GM23338 (cell line): Measurements from ENCODE around the gene ENDOU. TPM values are rescaled to one million over a fixed set of nuclear protein-coding genes. Genes with fewer than 3 reads are reported as not detected.
A peak's percentile ranks its signal among the peaks of the same experiment; 100 is the strongest.

ENCODE experiments used
- ATAC-seq: fragments of 200-7000 bp; cut with Tn5 transposase; 3 replicates; pipeline ENCODE4 v1.9.1; 2020
- DNase-seq: peaks from one replicate; pipeline ENCODE4 v3.0.0-alpha.2; 2015; ENCODE audit warnings: low spot score
- H2AFZ ChIP-seq: fragments of 200-600 bp; sonication (generic); 2 replicates; pipeline ENCODE4 v1.8.0; 2016; ENCODE audit warnings: antibody characterized with exemption, mild to moderate bottlenecking, moderate library complexity
- H3F3A ChIP-seq: fragments of 200-600 bp; sonication (generic); replicated peaks from 2 replicates; pipeline ENCODE4 v1.8.0; 2017; ENCODE audit warnings: antibody characterized with exemption, mixed run types, low read depth
- H3K27ac ChIP-seq: fragments of 200-600 bp; sonication (generic); 2 replicates; pipeline ENCODE4 v1.6.1; 2016; ENCODE audit warnings: low read depth
- H3K27me3 ChIP-seq: fragments of 200-600 bp; sonication (generic); 2 replicates; pipeline ENCODE4 v1.8.0; 2016; ENCODE audit warnings: mild to moderate bottlenecking, mixed run types, moderate library complexity; ENCODE audit not compliant: insufficient read depth
- H3K36me3 ChIP-seq: fragments of 200-600 bp; sonication (generic); 2 replicates; pipeline ENCODE4 v1.8.0; 2016; ENCODE audit warnings: mild to moderate bottlenecking; ENCODE audit not compliant: insufficient read depth
- H3K4me1 ChIP-seq: fragments of 200-600 bp; sonication (generic); 2 replicates; pipeline ENCODE4 v1.8.0; 2016; ENCODE audit warnings: mild to moderate bottlenecking, moderate library complexity; ENCODE audit not compliant: insufficient read depth
- H3K4me2 ChIP-seq: fragments of 200-600 bp; sonication (generic); 2 replicates; pipeline ENCODE4 v1.7.1; 2017; ENCODE audit warnings: mixed run types
- H3K4me3 ChIP-seq: fragments of 200-600 bp; sonication (generic); 2 replicates; pipeline ENCODE4 v1.6.1; 2016; ENCODE audit warnings: mixed run types
- H3K79me2 ChIP-seq: fragments of 200-600 bp; sonication (generic); replicated peaks from 2 replicates; pipeline ENCODE4 v1.8.0; 2017; ENCODE audit warnings: mild to moderate bottlenecking; ENCODE audit not compliant: insufficient read depth
- H3K9me2 ChIP-seq: fragments of 200-600 bp; sonication (generic); 2 replicates; pipeline ENCODE4 v1.8.0; 2017; ENCODE audit not compliant: insufficient read depth
- H4K20me1 ChIP-seq: fragments of 200-600 bp; sonication (generic); replicated peaks from 2 replicates; pipeline ENCODE4 v1.8.0; 2017; ENCODE audit warnings: mild to moderate bottlenecking; ENCODE audit not compliant: insufficient read depth
- H3K27ac Mint-ChIP-seq: 2 replicates; pipeline ENCODE4 v1.8.0; 2020; ENCODE audit warnings: inconsistent platforms, mild to moderate bottlenecking, moderate library complexity, mixed read lengths
- H3K27me3 Mint-ChIP-seq: 3 replicates; pipeline ENCODE4 v1.8.0; 2022; ENCODE audit warnings: low read depth, mild to moderate bottlenecking, moderate library complexity, mixed read lengths, inconsistent platforms; ENCODE audit not compliant: insufficient read depth, poor library complexity
- H3K36me3 Mint-ChIP-seq: 3 replicates; pipeline ENCODE4 v1.8.0; 2021; ENCODE audit warnings: low read depth, mild to moderate bottlenecking, inconsistent platforms, moderate library complexity, mixed read lengths
- H3K4me1 Mint-ChIP-seq: 3 replicates; pipeline ENCODE4 v1.8.0; 2020; ENCODE audit warnings: mild to moderate bottlenecking, inconsistent platforms, mixed read lengths
- H3K4me3 Mint-ChIP-seq: 3 replicates; pipeline ENCODE4 v1.8.0; 2021; ENCODE audit warnings: moderate library complexity, mild to moderate bottlenecking, inconsistent platforms, mixed read lengths
- H3K9me3 Mint-ChIP-seq: 3 replicates; pipeline ENCODE4 v1.8.0; 2020; ENCODE audit warnings: moderate library complexity, mild to moderate bottlenecking, inconsistent platforms, mixed read lengths
- CTCF ChIP-seq, 2 experiments: fragments of 200-600 bp in 1 of 2; sonication (generic) in 1 of 2; conservative IDR thresholded peaks; 2 replicates each; pipeline versions ENCODE4 v1.5.1 to v1.6.1; 2016 to 2017; ENCODE audit warnings: antibody characterized with exemption in 2 of 2, low read depth in 2 of 2, mild to moderate bottlenecking in 2 of 2, moderate library complexity in 1 of 2
- EZH2 ChIP-seq: fragments of 200-600 bp; sonication (generic); IDR thresholded peaks from one replicate; pipeline ENCODE4 v1.8.0; 2017; ENCODE audit warnings: antibody characterized with exemption, mild to moderate bottlenecking, low read depth; ENCODE audit not compliant: unreplicated experiment
- EZH2phosphoT487 ChIP-seq: fragments of 200-600 bp; sonication (generic); IDR thresholded peaks from one replicate; pipeline ENCODE4 v1.8.1; 2018; ENCODE audit warnings: antibody characterized with exemption; ENCODE audit not compliant: unreplicated experiment
- JUNB ChIP-seq: IDR thresholded peaks from one replicate; pipeline ENCODE4 v1.6.1; 2016; ENCODE audit warnings: antibody characterized with exemption; ENCODE audit not compliant: unreplicated experiment
- NANOG ChIP-seq: IDR thresholded peaks from 2 replicates; pipeline ENCODE4 v1.6.1; 2016; ENCODE audit warnings: antibody characterized with exemption, borderline replicate concordance
- POLR2AphosphoS5 ChIP-seq: IDR thresholded peaks from 2 replicates; pipeline ENCODE4 v1.6.1; 2016; ENCODE audit warnings: antibody characterized with exemption, low read depth
- STAT1 ChIP-seq: IDR thresholded peaks from one replicate; pipeline ENCODE4 v1.6.1; 2016; ENCODE audit warnings: antibody characterized with exemption; ENCODE audit not compliant: unreplicated experiment
- ZNF114 ChIP-seq: fragments of 250-450 bp; sonication (Bioruptor Pico); IDR thresholded peaks from 2 replicates; pipeline ENCODE4 v1.5.0; 2020; ENCODE audit warnings: mild to moderate bottlenecking, moderate library complexity
- ZNF331 ChIP-seq: fragments of 250-450 bp; sonication (Bioruptor Pico); IDR thresholded peaks from 2 replicates; pipeline ENCODE4 v1.5.0; 2020; ENCODE audit warnings: low read depth, mild to moderate bottlenecking, moderate library complexity
- polyA plus RNA-seq: library from polyadenylated mRNA; unstranded; fragments of >200 nt; fragmentation: Nextera tagmentation; extraction: Ambion mirVana; gene quantifications from 2 replicates; pipeline ENCODE4 v1.2.1, GENCODE V29; 2016
- total RNA-seq: library from RNA; depleted of rRNA; stranded (reverse); fragments of >200 nt; shearing (Covaris generic); gene quantifications from 2 replicates; pipeline ENCODE4 v1.2.3, GENCODE V29; 2014
- TF ChIP-seq, protein P1 (sequence below): IDR thresholded peaks from one replicate; pipeline ENCODE4 v1.6.1; 2018; ENCODE audit warnings: antibody characterized with exemption; ENCODE audit not compliant: unreplicated experiment

ENDOU gene
- total and polyA plus RNA-seq, 2 experiments from 2014 or later: not detected

GRCh38 chr12:47735649-47736048 lies 10.4 kb upstream of the ENDOU start (continued):
- TF ChIP-seq JUNB (no peak), EZH2 (no peak)

DNA sequence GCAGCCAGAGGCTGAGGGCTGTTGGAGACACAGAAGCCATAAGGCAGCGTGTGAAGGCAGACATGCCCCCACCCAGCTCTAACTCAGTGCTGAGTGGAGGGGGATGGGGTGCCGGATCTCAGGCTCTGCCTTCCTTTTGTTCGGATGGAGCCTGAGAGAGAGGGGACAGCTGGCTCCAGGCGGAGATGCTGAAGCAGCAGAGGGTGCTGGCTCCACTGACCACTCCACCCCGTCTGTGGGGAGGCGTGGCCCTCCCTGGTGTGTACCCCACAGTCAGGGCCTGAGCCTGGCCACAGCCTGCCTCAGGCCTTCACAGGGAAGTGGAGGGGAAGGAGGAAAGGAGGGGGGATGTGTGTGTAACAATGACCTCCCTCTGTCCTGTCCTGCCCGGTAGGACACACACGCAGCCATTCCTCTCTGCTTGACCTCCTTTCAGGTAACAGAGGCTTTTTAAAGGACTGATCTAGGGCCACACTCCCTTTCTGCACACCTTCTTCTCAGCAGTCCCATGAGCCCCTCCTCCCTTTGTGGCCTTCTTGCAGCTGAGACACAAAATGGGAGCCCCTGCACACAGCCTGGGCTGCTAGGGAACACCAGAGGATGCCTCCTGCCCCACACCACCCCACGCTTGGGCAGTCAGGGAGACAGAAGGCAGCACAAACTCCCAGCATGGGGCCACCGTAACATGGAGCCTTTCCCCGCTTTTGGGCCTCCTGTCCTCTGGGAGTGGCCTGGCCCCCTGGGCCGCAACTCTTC lies 9.6 kb upstream of the ENDOU start:
- Mint-ChIP-seq H3K36me3 (no peaks in the 10 kb centered on the region), H3K9me3 (no peaks in the 10 kb centered on the region), H3K4me1 (peaks cover 23% of the 10 kb centered on the region), H3K27ac (peak overlapping the region; percentile 65; the same call in 1 of the 2 replicates), H3K4me3 (peak overlapping the region; percentile 27; the same call in 1 of the 3 replicates), H3K27me3 (peaks cover 13% of the 10 kb centered on the region)
- H3K27me3 ChIP-seq: no peaks in the 10 kb centered on the region
- H3K79me2 ChIP-seq: no peaks in the 10 kb centered on the region
- H3K27ac ChIP-seq: no peak overlapping the region
- DNase-seq (peak; percentile 72), ATAC-seq (peak; percentile 89)
- no peak overlapping the region; the same call in 1 of the 2 replicates for H2AFZ ChIP-seq
- no peaks in the 10 kb centered on the region for H4K20me1 ChIP-seq
- H3K4me1 ChIP-seq: peaks cover 16% of the 10 kb centered on the region; the same call in 1 of the 2 replicates
- no peak overlapping the region for H3K4me3 ChIP-seq
- H3K4me2 ChIP-seq: peak overlapping the region; percentile 15; the same call in 1 of the 2 replicates
- TF ChIP-seq STAT1 (no peak), NANOG (no peak), EZH2 (no peak), EZH2phosphoT487 (no peak), ZNF114 (CRISPR knock-in tag) (no peak), ZNF331 (CRISPR knock-in tag) (no peak), CTCF (conservative IDR thresholded peaks at IDR 0.05; ENCODE audit: low read depth in 2 of 2) (no peak), POLR2AphosphoS5 (no peak)
- TF ChIP-seq, protein P1, sequence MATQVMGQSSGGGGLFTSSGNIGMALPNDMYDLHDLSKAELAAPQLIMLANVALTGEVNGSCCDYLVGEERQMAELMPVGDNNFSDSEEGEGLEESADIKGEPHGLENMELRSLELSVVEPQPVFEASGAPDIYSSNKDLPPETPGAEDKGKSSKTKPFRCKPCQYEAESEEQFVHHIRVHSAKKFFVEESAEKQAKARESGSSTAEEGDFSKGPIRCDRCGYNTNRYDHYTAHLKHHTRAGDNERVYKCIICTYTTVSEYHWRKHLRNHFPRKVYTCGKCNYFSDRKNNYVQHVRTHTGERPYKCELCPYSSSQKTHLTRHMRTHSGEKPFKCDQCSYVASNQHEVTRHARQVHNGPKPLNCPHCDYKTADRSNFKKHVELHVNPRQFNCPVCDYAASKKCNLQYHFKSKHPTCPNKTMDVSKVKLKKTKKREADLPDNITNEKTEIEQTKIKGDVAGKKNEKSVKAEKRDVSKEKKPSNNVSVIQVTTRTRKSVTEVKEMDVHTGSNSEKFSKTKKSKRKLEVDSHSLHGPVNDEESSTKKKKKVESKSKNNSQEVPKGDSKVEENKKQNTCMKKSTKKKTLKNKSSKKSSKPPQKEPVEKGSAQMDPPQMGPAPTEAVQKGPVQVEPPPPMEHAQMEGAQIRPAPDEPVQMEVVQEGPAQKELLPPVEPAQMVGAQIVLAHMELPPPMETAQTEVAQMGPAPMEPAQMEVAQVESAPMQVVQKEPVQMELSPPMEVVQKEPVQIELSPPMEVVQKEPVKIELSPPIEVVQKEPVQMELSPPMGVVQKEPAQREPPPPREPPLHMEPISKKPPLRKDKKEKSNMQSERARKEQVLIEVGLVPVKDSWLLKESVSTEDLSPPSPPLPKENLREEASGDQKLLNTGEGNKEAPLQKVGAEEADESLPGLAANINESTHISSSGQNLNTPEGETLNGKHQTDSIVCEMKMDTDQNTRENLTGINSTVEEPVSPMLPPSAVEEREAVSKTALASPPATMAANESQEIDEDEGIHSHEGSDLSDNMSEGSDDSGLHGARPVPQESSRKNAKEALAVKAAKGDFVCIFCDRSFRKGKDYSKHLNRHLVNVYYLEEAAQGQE: no peak
- no peaks in the 10 kb centered on the region for H3F3A ChIP-seq
- H3K9me2 ChIP-seq: no peaks in the 10 kb centered on the region
- H3K36me3 ChIP-seq: no peaks in the 10 kb centered on the region
